ENCODE results near the gene KMO.

- TF ChIP-seq RAD21 (IDR thresholded peaks at IDR 0.05 in 1 of 2, conservative IDR thresholded peaks at IDR 0.05 in 1 of 2; ENCODE audit: low read depth in 2 of 2, low read length in 2 of 2) (no peak), CTCF (IDR thresholded peaks at IDR 0.05; ENCODE audit: control extremely low read depth in 1 of 3, insufficient read depth in 1 of 3, low read depth in 1 of 3, low read length in 3 of 3) (no peak), USF2 (IDR thresholded peaks at IDR 0.05; ENCODE audit: low read length) (no peak), SIX5 (IDR thresholded peaks at IDR 0.05; ENCODE audit: low read depth, low read length) (no peak), MAFK (IDR thresholded peaks at IDR 0.05; ENCODE audit: low read depth, low read length) (no peak), POLR2AphosphoS5 (IDR thresholded peaks at IDR 0.05; ENCODE audit: low read depth, low read length) (no peak), NANOG (IDR thresholded peaks at IDR 0.05; ENCODE audit: insufficient read depth, low read depth, low read length, poor library complexity, severe bottlenecking) (no peak), ATF2 (IDR thresholded peaks at IDR 0.05; ENCODE audit: low read length) (no peak)
These were observed 85.2 kb downstream of the KMO start for GRCh38 chr1:241617426-241617825.
